GM21723 (cell line): ENCODE results near the gene TMEM169.

Experiments
- ATAC-seq: cut with Tn5 transposase; IDR thresholded peaks from one replicate; pipeline ENCODE4 v1.9.1; 2021; ENCODE audit warnings: mild to moderate bottlenecking, moderate library complexity; ENCODE audit not compliant: unreplicated experiment

TMEM169 gene

DNA sequence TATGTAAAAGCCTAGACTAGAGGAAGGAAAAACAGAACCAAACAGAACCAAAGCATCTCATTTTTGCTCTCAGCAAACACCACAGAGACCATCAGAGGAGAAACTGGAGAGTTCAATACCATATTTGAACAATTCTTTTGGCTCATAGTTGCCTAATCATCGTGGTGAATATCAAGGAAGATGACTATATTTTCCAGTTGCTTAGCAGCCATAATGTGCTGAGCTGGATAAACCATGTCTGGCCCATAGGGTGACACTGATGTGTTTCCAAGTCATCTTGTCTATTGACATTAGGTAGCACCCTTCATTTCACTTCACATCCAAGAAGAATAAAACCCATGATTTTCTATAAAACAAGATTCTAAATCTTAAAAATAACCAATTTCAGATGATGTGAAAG lies 21.5 kb downstream of the TMEM169 start:
- ATAC-seq, result no peak

DNA sequence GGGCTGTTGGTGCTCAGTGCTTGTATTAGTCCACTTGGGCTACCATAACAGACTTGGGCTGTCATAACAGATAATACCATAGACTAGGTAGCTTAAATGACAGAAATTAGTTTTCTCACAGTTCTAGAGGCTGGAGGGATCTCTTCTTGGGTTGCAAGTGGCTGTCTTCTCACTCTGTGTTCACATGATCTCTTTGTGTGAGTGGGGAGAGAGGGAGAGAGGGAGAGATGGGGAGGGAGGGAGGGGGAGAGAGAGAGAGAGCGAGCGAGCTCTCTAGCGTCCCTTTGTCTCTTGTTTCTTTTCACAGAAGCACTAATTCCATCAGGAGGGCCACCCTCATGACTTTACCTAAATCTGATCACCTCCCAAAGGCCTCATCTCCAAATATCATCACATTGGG lies 23.0 kb downstream of the TMEM169 start:
- no peak for ATAC-seq

DNA sequence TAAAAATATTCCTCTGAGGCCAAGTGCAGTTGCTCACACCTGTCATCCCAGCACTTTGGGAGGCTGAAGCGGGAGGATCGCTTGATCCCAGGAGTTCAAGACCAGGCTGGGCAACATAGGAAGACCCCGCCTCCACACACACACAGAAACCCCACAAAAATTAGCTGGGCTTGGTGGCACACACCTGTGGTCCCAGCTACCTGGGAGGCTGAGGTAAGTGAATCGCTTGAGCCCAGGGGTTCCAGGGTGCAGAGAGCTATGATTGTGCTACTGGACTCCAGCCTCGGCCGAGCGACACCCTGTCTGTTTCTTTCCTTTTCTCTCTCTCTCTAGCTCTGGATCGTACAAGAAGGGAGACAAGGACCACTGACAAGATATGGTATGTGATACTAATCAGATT lies 25.6 kb downstream of the TMEM169 start:
- no peak for ATAC-seq

DNA sequence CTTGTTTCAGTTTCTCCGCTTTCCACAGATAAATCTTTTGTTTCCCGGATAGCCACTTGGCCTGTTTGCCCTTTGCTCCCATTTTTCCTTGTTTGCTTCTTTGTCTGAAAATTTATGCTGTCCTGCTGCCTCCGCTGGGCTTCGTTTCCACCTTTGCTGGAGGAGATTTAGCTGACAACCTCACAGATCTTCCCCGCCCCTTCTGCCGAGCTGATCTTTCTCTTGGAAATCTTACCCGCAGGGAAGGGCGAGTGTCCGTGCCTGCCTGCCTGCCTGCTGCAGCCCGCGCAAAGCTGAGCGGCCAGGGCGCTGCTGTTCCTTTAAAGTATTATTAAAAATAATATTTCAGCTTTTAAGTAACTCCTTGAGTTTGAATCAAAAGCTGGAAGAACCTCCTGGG lies 26.0 kb downstream of the TMEM169 start:
- ATAC-seq, result no peak

DNA sequence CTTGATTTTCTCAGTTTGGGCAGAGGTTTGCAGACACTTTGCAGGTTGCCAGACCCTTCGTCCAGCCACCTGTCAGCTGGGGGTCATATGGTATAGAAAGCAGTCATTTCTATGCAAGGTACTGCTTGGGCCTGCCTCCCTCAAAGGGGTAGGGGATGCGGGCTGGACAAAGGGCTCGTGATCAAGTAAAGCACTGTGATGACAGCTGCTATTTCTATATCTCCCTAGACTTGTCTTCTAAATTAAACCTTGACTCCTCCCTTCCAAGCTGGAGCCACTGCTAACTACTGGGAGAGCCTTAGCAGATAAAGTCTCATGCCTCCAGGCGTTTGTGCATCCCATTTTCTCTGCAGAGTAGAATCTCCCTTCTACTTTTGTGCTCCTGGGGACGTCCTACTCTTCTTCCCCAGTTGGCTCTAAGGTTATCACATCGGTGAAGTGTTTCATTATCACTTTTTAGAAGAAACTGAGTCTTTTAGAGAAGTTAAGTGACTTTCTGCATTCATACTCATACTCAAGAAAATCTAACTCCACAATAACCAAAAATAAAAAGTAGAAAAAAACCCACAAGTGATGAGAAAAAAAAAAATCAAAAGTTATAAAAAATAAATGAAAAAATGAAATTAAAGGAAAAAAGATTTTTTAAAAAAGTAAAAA lies 26.7 kb downstream of the TMEM169 start:
- ATAC-seq, result no peak

DNA sequence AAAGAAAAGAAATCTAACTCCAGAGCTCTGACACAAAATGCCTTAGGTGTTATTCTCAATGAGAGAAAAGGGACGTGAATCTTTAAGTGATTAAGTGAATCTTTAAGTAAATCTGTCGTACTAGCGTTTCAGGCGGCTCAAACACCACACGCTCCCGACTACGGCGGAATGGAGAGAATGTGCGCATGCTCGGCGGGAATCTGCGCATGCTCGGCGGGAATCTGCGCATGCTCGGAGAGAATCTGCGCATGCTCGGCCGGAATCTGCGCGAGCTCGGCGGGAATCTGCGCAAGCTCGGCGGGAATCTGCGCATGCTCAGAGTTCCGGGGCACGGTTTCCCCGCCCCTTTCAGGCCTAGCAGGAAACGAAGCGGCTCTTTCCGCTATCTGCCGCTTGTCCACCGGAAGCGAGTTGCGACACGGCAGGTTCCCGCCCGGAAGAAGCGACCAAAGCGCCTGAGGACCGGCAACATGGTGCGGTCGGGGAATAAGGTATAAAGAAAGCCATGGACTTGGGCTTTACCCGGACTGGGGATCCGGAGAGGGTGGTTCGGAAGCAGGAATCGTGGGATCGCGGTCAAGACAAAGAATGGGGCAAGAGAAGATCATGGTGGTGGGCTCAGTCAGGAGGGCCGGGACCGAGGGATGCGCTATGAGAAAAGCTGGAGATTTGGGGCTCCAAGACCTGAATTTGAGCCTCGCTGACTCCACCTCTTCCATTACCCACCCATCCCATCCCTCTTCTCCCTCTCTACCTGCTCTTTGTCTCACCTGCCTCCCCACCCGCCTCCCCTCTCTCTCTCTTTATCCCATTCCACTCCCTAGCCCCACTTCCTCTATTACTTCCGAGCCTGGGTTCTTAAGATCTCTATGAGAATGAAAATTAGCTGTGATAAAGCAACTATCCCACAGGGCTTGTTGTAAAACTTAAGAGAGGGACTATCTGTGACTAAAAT lies 27.5 kb downstream of the TMEM169 start, which contains the start of gene XRCC5:
Gene XRCC5, plus strand, starts transcription at position 382 of the 955 bp plus-strand sequence. Its CDS starts 89 bp downstream, at position 471.
- ATAC-seq, result peak; percentile 55

DNA sequence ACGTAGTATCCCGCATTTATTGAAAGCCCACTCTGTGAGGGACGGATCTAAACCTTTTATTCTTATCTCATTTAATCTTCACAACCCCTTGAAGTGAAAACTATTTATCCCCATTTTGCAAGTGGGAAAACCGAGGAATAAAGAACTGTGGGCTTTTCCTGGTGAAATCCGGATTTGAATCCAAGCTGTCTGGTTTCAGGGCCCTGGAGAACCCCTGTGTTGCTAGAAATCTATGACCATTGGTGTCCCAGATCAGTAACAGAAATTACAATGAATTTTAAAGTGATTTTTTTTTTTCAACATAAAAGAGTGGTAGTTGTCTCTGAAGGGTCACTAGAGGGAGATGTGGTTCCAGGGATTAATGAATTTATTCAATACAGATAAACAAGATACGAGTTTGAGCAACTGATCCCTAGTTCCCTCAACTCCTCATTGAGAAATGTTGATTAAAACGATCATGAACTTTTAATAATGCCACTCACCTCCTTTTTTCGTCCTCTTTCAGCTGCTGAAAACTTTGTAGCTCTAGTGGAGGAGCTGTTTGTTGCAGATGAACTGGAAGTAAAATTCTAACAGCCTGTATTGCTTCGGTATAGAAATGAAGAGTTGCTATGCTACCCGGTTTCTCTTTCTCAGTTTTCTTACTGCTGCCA lies 28.4 kb downstream of the TMEM169 start:
- ATAC-seq, result no peak

DNA sequence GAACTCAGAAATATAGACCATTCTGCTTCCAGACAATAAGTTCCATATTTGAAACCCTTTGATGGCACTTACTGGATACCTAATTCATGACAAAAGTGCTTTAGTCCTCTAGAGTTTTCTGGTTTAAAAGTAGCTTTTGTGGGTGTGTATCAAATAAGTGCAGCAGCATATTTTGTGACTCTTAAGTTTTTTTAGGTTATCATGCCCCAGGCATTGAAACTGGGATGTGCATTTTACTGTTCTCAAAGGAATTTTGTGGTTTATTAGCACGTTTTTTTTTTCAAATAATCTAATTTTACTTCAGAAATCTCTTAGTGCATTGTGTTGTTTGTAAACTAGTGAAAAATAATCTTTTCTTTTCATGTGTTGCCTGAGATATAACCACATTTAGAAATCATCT lies 28.9 kb downstream of the TMEM169 start:
- ATAC-seq, result no peak

DNA sequence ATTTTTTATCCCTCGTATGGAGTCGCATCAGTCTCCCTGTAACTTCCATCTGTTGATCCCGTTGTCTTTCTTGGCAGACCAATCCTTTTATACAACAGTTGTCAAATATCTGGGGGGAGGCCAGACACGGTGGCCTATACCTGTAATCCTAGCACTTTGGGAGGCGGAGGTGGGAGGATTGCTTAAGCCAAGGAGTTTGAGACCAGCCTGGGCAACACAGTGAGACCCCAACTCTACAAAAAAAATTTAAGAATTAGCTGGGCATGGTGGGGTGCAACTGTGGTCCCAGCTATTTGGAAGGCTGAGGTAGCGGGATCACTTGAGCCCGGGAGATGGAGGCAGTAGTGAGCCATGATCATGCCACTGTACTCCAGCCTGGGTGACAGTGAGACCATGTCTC lies 29.4 kb downstream of the TMEM169 start:
- no peak for ATAC-seq

DNA sequence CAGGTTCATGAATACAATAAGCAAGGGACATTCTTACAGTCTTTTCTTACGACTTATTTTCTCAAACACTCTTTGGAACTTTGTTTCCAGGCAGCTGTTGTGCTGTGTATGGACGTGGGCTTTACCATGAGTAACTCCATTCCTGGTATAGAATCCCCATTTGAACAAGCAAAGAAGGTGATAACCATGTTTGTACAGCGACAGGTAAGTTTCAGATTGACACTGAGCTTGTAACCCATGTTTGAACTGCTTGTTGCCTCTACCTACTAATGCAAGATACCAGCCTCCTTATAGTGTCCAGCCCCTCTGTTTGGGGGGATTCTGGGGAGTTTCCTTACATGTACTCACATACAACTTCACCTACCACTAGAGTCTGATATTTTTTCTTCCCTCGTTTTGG lies 31.2 kb downstream of the TMEM169 start:
- no peak for ATAC-seq

DNA sequence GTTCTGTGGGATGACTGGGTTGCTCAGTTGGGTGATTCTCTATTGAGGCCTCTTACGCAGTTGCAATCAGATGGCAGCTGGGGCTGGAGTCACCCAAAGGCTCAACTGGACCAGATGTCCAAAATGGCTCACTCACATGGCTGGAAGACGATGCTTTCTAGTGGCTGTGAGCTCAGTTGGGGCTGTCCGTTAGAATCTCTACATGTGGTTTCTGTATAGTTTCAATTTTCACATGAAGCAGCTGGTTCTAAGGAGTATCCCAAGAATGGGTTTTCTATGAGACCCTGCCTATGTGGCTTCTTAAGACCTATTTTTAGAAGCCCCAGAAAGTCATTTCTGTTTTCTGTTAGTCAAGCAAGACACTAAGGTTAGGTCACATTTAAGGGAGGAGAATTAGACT lies 31.9 kb downstream of the TMEM169 start:
- peak; percentile 63 for ATAC-seq

DNA sequence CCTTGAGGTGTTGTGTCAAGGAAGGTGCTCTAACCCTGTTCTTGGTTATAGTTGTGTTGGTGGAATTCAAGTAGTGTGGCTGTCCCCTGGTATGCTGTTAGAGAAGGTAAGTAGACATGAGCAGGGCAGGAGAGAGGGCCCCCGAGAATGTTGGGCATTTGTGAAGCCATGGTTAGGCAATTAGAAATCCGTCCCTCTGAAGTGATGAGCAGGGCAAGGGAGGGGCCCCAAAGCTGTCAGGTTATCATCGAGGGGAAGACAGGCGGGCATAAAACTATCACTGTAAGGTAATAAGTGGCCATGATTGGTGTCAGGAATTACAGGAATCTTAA lies 32.6 kb downstream of the TMEM169 start:
- ATAC-seq, result no peak

DNA sequence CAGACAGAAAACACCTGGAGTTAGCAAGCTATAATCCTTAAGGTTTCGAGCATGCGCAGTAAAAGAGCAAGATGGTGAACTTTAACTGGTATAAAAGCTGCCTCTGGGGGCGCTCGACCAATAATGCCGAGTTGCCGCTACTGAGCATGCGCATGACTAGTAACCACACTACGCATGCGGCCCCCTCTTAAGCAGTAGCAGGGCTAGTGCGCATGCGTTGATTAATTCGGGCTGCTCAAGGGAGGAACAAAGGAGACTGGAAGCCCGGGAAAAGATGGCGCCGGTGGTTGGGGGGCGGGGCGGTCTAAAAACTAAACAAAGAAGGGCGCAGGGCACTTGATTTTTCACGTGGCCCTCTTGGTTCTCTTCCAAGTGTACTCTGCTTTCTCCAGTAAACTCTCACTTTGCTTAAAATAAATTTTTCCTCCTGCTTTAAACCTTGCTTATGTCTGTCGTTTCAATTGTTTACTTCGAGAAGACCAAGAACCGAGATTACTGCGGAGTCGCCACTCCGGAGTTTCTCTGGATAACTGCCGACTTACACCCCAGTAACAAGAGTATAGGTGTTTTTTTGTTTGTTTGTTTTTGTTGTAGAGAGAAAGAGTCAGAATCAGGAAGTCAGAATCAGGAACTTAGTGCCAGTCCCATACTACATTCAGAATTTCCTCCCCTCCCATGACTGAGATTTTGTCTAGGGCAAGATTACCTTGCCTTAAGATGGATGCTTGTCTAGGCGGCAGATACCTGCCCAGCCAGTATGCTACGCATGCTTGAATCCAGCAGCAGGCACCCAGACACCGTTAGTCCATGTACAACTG lies 33.2 kb downstream of the TMEM169 start:
- peak; percentile 52 for ATAC-seq

DNA sequence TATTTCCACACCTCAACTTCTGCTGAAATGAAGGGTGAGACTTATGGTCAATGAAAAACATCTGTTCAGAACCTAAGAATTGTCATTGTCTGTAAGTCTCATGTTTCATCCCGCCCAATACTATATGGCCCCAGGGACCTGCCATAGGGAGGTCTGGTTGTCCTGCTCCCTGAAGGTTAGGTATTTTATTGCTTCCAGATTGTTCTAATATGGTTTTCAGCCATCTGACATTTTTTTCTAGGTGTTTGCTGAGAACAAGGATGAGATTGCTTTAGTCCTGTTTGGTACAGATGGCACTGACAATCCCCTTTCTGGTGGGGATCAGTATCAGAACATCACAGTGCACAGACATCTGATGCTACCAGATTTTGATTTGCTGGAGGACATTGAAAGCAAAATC lies 34.7 kb downstream of the TMEM169 start:
- no peak for ATAC-seq

DNA sequence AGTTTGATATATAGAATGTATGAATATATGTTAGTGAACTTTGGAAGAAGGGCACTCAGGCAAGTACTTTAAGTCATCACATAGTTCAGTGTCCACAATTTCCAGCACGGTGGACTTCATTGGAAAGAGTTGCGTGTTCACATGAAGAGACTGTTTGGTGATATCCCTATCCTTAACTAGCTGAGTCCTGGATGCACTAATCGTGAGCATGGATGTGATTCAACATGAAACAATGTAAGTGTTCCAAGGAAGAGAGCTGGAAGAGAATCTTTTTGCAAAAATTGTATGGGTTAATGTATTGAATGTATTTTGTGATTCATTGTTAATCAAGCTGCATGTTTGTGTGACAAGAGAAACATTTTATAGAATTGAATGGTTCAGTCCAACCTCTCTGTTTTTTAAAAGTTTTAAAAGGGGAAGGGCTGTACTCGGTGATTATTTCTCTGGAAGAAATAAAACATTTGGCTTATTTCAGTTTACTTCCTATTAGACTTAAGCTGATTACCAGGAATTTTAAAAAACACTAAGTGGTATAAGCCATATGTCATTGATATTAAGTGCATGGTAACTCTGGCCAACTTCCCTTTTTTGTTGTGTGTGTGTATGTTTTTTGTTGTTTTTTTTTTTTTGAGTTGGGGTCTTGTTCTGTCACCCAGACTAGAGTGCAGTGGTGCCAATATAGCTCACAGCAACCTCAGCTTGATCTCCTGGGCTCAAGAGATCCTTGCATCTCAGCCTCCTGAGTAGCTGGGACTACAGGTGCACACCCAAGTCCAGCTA lies 36.0 kb downstream of the TMEM169 start:
- no peak for ATAC-seq

DNA sequence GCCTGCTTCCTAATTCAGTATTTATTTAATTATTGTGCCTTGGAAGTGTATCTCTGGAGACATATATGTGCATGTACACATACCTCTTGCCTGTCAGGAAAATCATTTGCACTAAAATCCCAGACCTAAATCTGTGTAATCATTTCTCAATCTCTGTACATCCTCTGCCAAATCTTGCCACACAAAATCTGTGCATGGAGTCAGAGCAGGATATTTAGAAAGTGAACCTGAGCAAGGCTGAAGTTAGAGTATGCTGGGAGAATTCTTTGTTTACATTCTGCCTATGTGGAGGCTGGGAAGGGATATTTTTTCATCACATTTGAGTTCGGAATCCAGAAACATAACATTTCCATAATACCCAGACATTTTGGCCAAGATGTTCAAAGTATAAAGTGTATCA lies 36.8 kb downstream of the TMEM169 start:
- no peak for ATAC-seq

DNA sequence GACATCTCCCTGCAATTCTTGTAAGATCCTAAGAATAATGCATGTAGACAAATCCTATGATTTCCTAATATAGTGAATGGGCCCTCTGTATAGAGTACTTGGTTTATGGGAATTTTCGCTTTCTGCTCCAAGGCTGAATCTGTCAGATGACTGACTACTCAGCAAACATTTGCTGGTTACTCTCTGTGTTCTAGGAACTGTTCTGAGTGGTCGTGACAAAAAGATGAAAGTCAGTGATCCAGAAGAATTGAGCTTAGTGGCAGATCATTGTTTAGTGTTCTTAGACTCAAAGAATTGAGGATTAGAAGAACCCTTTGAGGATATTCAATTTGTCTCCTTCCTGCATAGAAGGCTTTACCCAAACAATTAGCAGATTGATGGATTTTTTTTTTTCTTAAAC lies 37.4 kb downstream of the TMEM169 start:
- no peak for ATAC-seq

DNA sequence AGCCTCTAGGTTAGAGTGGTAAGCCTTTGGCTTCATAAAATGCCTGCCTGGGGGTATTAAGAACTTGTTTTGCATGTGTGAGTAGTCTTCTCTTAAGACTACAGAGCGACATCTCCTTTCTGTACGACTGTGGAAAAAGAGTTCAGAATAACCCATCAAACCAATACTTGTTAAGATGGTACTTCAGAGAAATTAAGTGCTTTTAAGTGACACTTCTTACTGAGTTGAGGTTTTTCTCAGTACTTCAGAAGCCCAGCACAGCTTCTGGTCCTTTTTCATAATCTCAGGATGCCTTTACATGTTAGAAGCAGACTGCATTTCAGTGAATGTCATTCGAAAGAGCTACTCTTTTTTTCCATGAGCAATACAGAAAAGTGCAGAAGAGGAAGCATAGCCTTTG lies 38.3 kb downstream of the TMEM169 start:
- no peak for ATAC-seq

DNA sequence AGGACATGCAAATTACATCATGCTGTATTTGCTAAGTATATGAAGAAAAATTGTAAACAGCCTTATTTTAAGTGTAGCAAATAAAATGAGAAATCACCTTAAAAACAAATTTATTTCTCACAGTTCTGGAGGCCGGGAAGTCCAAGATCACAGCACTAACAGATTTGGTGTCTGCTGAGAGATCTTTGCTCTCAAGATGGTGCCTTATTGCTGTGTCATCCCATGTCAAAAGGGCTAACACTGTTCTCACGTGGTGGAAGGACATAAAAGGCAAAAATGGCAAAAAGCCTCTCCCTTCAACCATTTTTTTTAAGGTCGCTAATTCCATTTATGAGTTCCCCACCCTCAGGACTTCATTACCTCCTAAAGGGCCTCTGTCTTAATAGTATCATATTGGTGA lies 39.5 kb downstream of the TMEM169 start:
- ATAC-seq, result no peak

DNA sequence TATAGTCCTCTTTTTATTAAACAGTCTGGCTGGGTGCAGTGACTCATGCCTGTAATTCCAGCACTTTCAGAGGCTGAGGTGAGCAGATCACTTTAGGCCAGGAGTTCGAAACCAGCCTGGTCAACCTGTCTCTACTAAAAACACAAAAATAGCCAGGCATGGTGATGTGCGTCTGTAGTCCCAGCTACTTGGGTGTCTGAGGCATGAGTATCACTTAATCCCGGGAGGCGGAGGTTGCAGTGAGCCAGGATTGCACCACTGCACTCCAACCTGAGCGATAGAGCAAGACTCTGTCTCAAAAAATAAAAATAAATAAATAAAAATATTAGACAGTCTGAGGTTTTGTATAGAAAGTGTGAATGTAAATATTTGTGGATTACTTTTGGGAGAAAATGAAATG lies 45.2 kb downstream of the TMEM169 start:
- no peak for ATAC-seq
